ENCODE results near the gene GLB1L2.

Gene GLB1L2

GRCh38 chr11:134330611-134331353, 1.0 kb upstream of the GLB1L2 start:
- Histone ChIP-seq H4K20me1 (ENCODE audit: insufficient read depth, low read length) (no peaks in the 10 kb centered on the region), H3K79me2 (ENCODE audit: insufficient read depth, low read length) (no peaks in the 10 kb centered on the region), H3K36me3 (ENCODE audit: insufficient read depth, low read length) (no peaks in the 10 kb centered on the region), H3K9me3 (ENCODE audit: insufficient read depth, low read length, severe bottlenecking) (no peaks in the 10 kb centered on the region), H3K4me3 (ENCODE audit: low read depth in 1 of 2, low read length in 2 of 2) (peak overlapping the region in 1 of 2 experiments; percentile 50; a peak in 1 of 4 replicates), H3K27me3 (ENCODE audit: insufficient read depth, low read length, poor library complexity) (peaks cover 12% of the 10 kb centered on the region), H3K4me1 (ENCODE audit: insufficient read depth, low read length) (peaks cover 26% of the 10 kb centered on the region), H2AFZ (ENCODE audit: low read depth, low read length) (no peak overlapping the region; the same call in 1 of the 2 replicates), H3K4me2 (ENCODE audit: insufficient read depth, low read length) (peak overlapping the region; percentile 67), H3K9ac (ENCODE audit: low read depth, low read length) (peak overlapping the region; percentile 26; the same call in 1 of the 2 replicates), H3K27ac (ENCODE audit: low read length) (no peak overlapping the region)
- ATAC-seq (ENCODE audit: insufficient read depth, low read depth) (no peak), DNase-seq (no peak)
- TF ChIP-seq EZH2 (IDR thresholded peaks at IDR 0.05; ENCODE audit: borderline replicate concordance, low read depth, low read length, severe bottlenecking) (peak; percentile 38), CTCF (IDR thresholded peaks at IDR 0.05; ENCODE audit: borderline replicate concordance, extremely low read depth, low read length, poor library complexity, severe bottlenecking) (no peak)

- Histone ChIP-seq H3K4me2 (ENCODE audit: insufficient read depth, low read length) (peak overlapping the region; percentile 98), H3K27ac (ENCODE audit: low read length) (no peak overlapping the region), H3K9ac (ENCODE audit: low read depth, low read length) (peak overlapping the region; percentile 62), H3K9me3 (ENCODE audit: insufficient read depth, low read length, severe bottlenecking) (no peaks in the 10 kb centered on the region), H3K36me3 (ENCODE audit: insufficient read depth, low read length) (no peaks in the 10 kb centered on the region), H3K79me2 (ENCODE audit: insufficient read depth, low read length) (no peaks in the 10 kb centered on the region), H4K20me1 (ENCODE audit: insufficient read depth, low read length) (no peaks in the 10 kb centered on the region), H3K4me1 (ENCODE audit: insufficient read depth, low read length) (peaks cover 26% of the 10 kb centered on the region), H2AFZ (ENCODE audit: low read depth, low read length) (peak overlapping the region; percentile 82), H3K4me3 (ENCODE audit: low read depth in 1 of 2, low read length in 2 of 2) (peak overlapping the region; percentile 38 to 70; a peak in 3 of 4 replicates), H3K27me3 (ENCODE audit: insufficient read depth, low read length, poor library complexity) (peaks cover 12% of the 10 kb centered on the region)
- DNase-seq = no peak
- TF ChIP-seq CTCF (IDR thresholded peaks at IDR 0.05; ENCODE audit: borderline replicate concordance, extremely low read depth, low read length, poor library complexity, severe bottlenecking) (no peak), EZH2 (IDR thresholded peaks at IDR 0.05; ENCODE audit: borderline replicate concordance, low read depth, low read length, severe bottlenecking) (no peak)
- ATAC-seq (ENCODE audit: insufficient read depth, low read depth) = peak; percentile 64
These were observed 422 bp downstream of the GLB1L2 start for GRCh38 chr11:134332189-134332631.

GRCh38 chr11:134332782-134333181, 994 bp downstream of the GLB1L2 start:
- no peaks in the 10 kb centered on the region for H3K79me2 ChIP-seq (ENCODE audit: insufficient read depth, low read length)
- peak overlapping the region; percentile 62 for H3K9ac ChIP-seq (ENCODE audit: low read depth, low read length)
- no peaks in the 10 kb centered on the region for H4K20me1 ChIP-seq (ENCODE audit: insufficient read depth, low read length)
- TF ChIP-seq CTCF (IDR thresholded peaks at IDR 0.05; ENCODE audit: borderline replicate concordance, extremely low read depth, low read length, poor library complexity, severe bottlenecking) = no peak
- TF ChIP-seq EZH2 (IDR thresholded peaks at IDR 0.05; ENCODE audit: borderline replicate concordance, low read depth, low read length, severe bottlenecking) = no peak
- H3K9me3 ChIP-seq (ENCODE audit: insufficient read depth, low read length, severe bottlenecking) = no peaks in the 10 kb centered on the region
- H3K27me3 ChIP-seq (ENCODE audit: insufficient read depth, low read length, poor library complexity) = peaks cover 12% of the 10 kb centered on the region
- no peak overlapping the region for H3K27ac ChIP-seq (ENCODE audit: low read length)
- DNase-seq = no peak
- peak overlapping the region in 1 of 2 experiments; percentile 70; a peak in 3 of 4 replicates for H3K4me3 ChIP-seq (ENCODE audit: low read depth in 1 of 2, low read length in 2 of 2)
- peak overlapping the region; percentile 98 for H3K4me2 ChIP-seq (ENCODE audit: insufficient read depth, low read length)
- no peak for ATAC-seq (ENCODE audit: insufficient read depth, low read depth)
- H3K36me3 ChIP-seq (ENCODE audit: insufficient read depth, low read length) = no peaks in the 10 kb centered on the region
- peak overlapping the region; percentile 82; the same call in 1 of the 2 replicates for H2AFZ ChIP-seq (ENCODE audit: low read depth, low read length)
- peaks cover 26% of the 10 kb centered on the region for H3K4me1 ChIP-seq (ENCODE audit: insufficient read depth, low read length)

Data from DND-41 (cell line).